Daoy (cell line): ENCODE results near the gene KIAA0319L. TPM values are rescaled to one million over a fixed set of nuclear protein-coding genes. Genes with fewer than 3 reads are reported as not detected.
"Not testable (repeated sequence)": the region's sequence is repeated elsewhere in the genome, so short reads cannot be mapped to it uniquely, and the experiment has no call there.

Experiments used
- DNase-seq: peaks from one replicate; pipeline ENCODE4 v3.0.0-alpha.2; 2015; ENCODE audit warnings: low read depth
- total RNA-seq: library from RNA; depleted of rRNA; stranded (reverse); fragments of >200 nt; shearing (Covaris generic); gene quantifications from 2 replicates; pipeline ENCODE4 v1.2.3, GENCODE V29; 2014

The KIAA0319L gene
- total RNA-seq, 1 experiment from 2014 or later: 16.1 TPM

- DNase-seq: not testable (repeated sequence)
These were observed 24.4 kb upstream of the KIAA0319L start for GRCh38 chr1:35581621-35582020.

- DNase-seq: no peak
These were observed 23.8 kb upstream of the KIAA0319L start for GRCh38 chr1:35580949-35581388.

- no peak for DNase-seq
These were observed 20.1 kb upstream of the KIAA0319L start for GRCh38 chr1:35577071-35577998.

- DNase-seq: not testable (repeated sequence)
These were observed 19.5 kb upstream of the KIAA0319L start for GRCh38 chr1:35576766-35577070.

GRCh38 chr1:35576061-35576765 lies 19.0 kb upstream of the KIAA0319L start:
- no peak for DNase-seq

- DNase-seq: no peak
These were observed 18.3 kb upstream of the KIAA0319L start for GRCh38 chr1:35575416-35575958.

GRCh38 chr1:35574655-35575415 lies 17.6 kb upstream of the KIAA0319L start:
- no peak for DNase-seq

- DNase-seq: no peak
These were observed 17.0 kb upstream of the KIAA0319L start for GRCh38 chr1:35574125-35574654.

- peak; percentile 54 for DNase-seq
These were observed 16.3 kb upstream of the KIAA0319L start, which contains the start of gene TFAP2E for GRCh38 chr1:35573198-35574124. TSS of gene TFAP2E (plus strand) at chr1:35573314. CDS start at chr1:35573578, 264 bp downstream.

GRCh38 chr1:35572296-35572695 lies 15.1 kb upstream of the KIAA0319L start:
- DNase-seq: no peak

- no peak for DNase-seq
These were observed 14.1 kb upstream of the KIAA0319L start for GRCh38 chr1:35571263-35571662.

- DNase-seq: peak; percentile 47
These were observed 13.5 kb upstream of the KIAA0319L start for GRCh38 chr1:35570589-35571137.

- no peak for DNase-seq
These were observed 12.7 kb upstream of the KIAA0319L start for GRCh38 chr1:35569936-35570335.

GRCh38 chr1:35568975-35569395 lies 11.8 kb upstream of the KIAA0319L start:
- peak; percentile 73 for DNase-seq

- no peak for DNase-seq
These were observed 10.8 kb upstream of the KIAA0319L start for GRCh38 chr1:35567947-35568558.

GRCh38 chr1:35565742-35566133 lies 8.5 kb upstream of the KIAA0319L start:
- DNase-seq: no peak

GRCh38 chr1:35564884-35565741 lies 7.9 kb upstream of the KIAA0319L start:
- no peak for DNase-seq

GRCh38 chr1:35564037-35564883 lies 7.1 kb upstream of the KIAA0319L start:
- DNase-seq: peak; percentile 83
